GF-D8 (cell line): ENCODE data around the gene NACC2.

Source experiments
- DNase-seq: peaks from one replicate; lab custom pipeline; 2025; lab: John Stamatoyannopoulos, UW

Gene NACC2

GRCh38 chr9:136021872-136022681 lies 73.0 kb downstream of the NACC2 start:
- DNase-seq: no peak

GRCh38 chr9:136021171-136021871 lies 73.8 kb downstream of the NACC2 start:
- no peak for DNase-seq

GRCh38 chr9:136020671-136021070 lies 74.4 kb downstream of the NACC2 start:
- DNase-seq: no peak

- DNase-seq: no peak
Observed at GRCh38 chr9:136020206-136020605, 74.9 kb downstream of the NACC2 start.

- no peak for DNase-seq
Observed at GRCh38 chr9:136019681-136020060, 75.4 kb downstream of the NACC2 start.

GRCh38 chr9:136019041-136019680 lies 75.9 kb downstream of the NACC2 start:
- no peak for DNase-seq

- no peak for DNase-seq
Observed at GRCh38 chr9:136018257-136019031, 76.6 kb downstream of the NACC2 start.

- no peak for DNase-seq
Observed at GRCh38 chr9:136017289-136018190, 77.5 kb downstream of the NACC2 start.

GRCh38 chr9:136016572-136017288 lies 78.4 kb downstream of the NACC2 start:
- no peak for DNase-seq

GRCh38 chr9:136015656-136016571 lies 79.2 kb downstream of the NACC2 start:
- no peak for DNase-seq

- no peak for DNase-seq
Observed at GRCh38 chr9:136014924-136015633, 80.0 kb downstream of the NACC2 start.

- no peak for DNase-seq
Observed at GRCh38 chr9:136014147-136014923, 80.8 kb downstream of the NACC2 start.

- no peak for DNase-seq
Observed at GRCh38 chr9:136013524-136014034, 81.5 kb downstream of the NACC2 start.

- no peak for DNase-seq
Observed at GRCh38 chr9:136013116-136013515, 82.0 kb downstream of the NACC2 start.

GRCh38 chr9:136012651-136013050 lies 82.4 kb downstream of the NACC2 start:
- no peak for DNase-seq

- no peak for DNase-seq
Observed at GRCh38 chr9:136011703-136012496, 83.2 kb downstream of the NACC2 start.

- no peak for DNase-seq
Observed at GRCh38 chr9:136011376-136011702, 83.8 kb downstream of the NACC2 start.
